ENCODE data around the gene ZFP82. TPM values are rescaled to one million over a fixed set of nuclear protein-coding genes. Genes with fewer than 3 reads are reported as not detected.

The ZFP82 gene
- polyA plus RNA-seq, 1 of the 3 experiments (the other 2 are of a cell fraction): 2.1 TPM

DNA sequence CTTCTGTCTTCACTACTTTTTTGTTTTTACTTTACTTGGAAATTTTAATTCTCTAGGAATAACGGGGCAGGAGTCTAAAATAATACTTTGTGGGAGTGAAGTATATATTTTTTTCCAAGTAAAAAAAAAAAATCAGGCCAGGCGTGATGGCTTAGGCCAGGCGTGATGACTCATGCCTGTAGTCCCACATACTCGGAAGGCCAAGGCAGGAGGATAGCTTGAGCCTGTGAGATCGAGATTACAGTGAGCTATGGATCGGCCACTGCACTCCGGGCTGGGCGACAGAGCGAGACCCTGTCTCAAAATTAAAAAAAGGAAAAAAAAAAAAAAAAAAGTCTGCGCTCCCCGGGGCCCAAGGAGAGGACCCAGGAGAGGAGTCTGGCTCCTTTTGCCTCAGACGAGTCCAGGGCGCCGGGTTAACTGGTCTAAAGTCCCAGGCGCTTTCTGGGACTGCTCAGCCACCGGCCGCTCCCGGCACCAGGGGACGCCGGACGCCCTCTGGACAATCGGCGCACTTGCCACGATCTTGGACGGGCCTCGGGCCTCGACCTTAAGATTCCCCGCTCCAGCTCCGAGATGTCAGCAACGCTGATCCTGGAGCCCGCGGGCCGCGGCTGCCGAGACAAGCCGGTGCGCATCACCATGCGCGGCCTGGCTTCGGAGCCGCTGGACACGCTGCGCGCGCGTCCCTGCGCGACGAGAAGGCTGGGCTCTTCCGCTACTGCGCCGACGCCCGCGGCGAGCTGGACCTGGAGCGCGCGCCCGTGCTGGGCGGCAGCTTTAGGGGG, 2.7 kb upstream of the ZFP82 start:
- CTCF ChIA-PET: interaction anchor here (0.7 kb wide), 1 partner anchor 96 kb away, joined by 3 read pairs; no protein-coding TSS in a partner anchor
- Histone ChIP-seq H3K79me2 (ENCODE audit: insufficient read depth) (peaks cover 20% of the 10 kb centered on the region), H3K4me1 (ENCODE audit: control insufficient read depth in 1 of 2, insufficient read depth in 2 of 2, low read depth in 1 of 2, low read length in 1 of 2) (peaks cover 0 to 6% of the 10 kb centered on the region in 2 experiments; a peak in 2 of 4 replicates), H2AFZ (ENCODE audit: low read depth) (no peak overlapping the region), H3K9ac (no peak overlapping the region), H3K9me3 (0 out of 2 replicates have a peak, but pooled peaks cover 1% of the 10 kb centered on the region), H3K4me3 (ENCODE audit: low read depth in 2 of 2, low read length in 1 of 2) (peak overlapping the region in 1 of 2 experiments; percentile 37; a peak in 2 of 4 replicates), H3K4me2 (no peak overlapping the region), H3K27me3 (ENCODE audit: insufficient read depth) (no peaks in the 10 kb centered on the region), H4K20me1 (ENCODE audit: insufficient read depth) (no peaks in the 10 kb centered on the region), H3K36me3 (replicated peaks in 1 of 2; ENCODE audit: control insufficient read depth in 1 of 2, insufficient read depth in 2 of 2, low read length in 1 of 2) (peaks cover 0 to 3% of the 10 kb centered on the region in 2 experiments), H3K9me2 (no peaks in the 10 kb centered on the region), H3K27ac (ENCODE audit: low read depth in 2 of 2, low read length in 1 of 2) (no peak overlapping the region), H3F3A (replicated peaks; ENCODE audit: insufficient read depth) (no peaks in the 10 kb centered on the region)
- WGBS (ENCODE audit: low lambda C conversion rate): 44% methylated on average over 17 of the region's 61 CpGs
- TF ChIP-seq, protein P1, sequence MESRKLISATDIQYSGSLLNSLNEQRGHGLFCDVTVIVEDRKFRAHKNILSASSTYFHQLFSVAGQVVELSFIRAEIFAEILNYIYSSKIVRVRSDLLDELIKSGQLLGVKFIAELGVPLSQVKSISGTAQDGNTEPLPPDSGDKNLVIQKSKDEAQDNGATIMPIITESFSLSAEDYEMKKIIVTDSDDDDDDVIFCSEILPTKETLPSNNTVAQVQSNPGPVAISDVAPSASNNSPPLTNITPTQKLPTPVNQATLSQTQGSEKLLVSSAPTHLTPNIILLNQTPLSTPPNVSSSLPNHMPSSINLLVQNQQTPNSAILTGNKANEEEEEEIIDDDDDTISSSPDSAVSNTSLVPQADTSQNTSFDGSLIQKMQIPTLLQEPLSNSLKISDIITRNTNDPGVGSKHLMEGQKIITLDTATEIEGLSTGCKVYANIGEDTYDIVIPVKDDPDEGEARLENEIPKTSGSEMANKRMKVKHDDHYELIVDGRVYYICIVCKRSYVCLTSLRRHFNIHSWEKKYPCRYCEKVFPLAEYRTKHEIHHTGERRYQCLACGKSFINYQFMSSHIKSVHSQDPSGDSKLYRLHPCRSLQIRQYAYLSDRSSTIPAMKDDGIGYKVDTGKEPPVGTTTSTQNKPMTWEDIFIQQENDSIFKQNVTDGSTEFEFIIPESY (IDR thresholded peaks at IDR 0.05; ENCODE audit: borderline replicate concordance, low read depth): no peak
- 0 out of 2 replicates have a peak, but pooled peaks have one; percentile 19 for TF ChIP-seq NRF1 (IDR thresholded peaks at IDR 0.05; ENCODE audit: low read depth, low read length)
- TF ChIP-seq, protein P2, sequence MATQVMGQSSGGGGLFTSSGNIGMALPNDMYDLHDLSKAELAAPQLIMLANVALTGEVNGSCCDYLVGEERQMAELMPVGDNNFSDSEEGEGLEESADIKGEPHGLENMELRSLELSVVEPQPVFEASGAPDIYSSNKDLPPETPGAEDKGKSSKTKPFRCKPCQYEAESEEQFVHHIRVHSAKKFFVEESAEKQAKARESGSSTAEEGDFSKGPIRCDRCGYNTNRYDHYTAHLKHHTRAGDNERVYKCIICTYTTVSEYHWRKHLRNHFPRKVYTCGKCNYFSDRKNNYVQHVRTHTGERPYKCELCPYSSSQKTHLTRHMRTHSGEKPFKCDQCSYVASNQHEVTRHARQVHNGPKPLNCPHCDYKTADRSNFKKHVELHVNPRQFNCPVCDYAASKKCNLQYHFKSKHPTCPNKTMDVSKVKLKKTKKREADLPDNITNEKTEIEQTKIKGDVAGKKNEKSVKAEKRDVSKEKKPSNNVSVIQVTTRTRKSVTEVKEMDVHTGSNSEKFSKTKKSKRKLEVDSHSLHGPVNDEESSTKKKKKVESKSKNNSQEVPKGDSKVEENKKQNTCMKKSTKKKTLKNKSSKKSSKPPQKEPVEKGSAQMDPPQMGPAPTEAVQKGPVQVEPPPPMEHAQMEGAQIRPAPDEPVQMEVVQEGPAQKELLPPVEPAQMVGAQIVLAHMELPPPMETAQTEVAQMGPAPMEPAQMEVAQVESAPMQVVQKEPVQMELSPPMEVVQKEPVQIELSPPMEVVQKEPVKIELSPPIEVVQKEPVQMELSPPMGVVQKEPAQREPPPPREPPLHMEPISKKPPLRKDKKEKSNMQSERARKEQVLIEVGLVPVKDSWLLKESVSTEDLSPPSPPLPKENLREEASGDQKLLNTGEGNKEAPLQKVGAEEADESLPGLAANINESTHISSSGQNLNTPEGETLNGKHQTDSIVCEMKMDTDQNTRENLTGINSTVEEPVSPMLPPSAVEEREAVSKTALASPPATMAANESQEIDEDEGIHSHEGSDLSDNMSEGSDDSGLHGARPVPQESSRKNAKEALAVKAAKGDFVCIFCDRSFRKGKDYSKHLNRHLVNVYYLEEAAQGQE (IDR thresholded peaks at IDR 0.05; ENCODE audit: low read depth, low read length): no peak
- no peak for TF ChIP-seq CTCF (IDR thresholded peaks at IDR 0.05)
- DNase-seq: peak; percentile 71
- POLR2A ChIA-PET: no interaction called here

DNA sequence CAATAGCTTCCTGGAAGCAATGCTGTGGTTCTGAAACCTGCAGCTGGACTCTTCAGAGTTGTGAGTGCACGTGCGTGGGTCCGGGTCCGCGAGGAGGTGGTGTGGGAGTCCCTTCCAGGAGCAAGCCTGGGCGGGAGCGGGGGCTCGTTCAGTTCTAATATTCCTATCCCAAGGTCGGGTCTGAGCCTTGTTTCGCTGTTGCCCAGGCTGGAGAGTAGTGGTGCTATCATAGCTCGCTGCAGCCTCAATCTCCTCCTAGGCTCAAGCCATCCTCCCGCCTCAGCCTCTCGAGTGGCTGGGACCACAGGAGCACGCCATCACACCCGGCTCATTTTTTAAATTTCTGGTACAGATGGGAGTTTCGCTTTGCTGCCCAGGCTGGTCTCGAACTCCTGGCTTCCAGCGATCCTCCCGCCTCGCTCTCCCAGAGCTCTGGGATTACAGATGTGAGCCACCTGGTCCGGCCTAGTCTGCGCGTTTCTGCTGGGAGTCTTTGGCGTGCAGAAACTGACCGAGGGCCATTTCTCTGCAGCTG, 625 bp downstream of the ZFP82 start:
- Histone ChIP-seq H3K36me3 (replicated peaks in 1 of 2; ENCODE audit: control insufficient read depth in 1 of 2, insufficient read depth in 2 of 2, low read length in 1 of 2) (peaks cover 0 to 21% of the 10 kb centered on the region in 2 experiments), H3K27me3 (ENCODE audit: insufficient read depth) (no peaks in the 10 kb centered on the region), H3K27ac (ENCODE audit: low read depth in 2 of 2, low read length in 1 of 2) (peak overlapping the region; percentile 64 to 88; a peak in 3 of 4 replicates), H3K9me3 (0 out of 2 replicates have a peak, but pooled peaks cover 4% of the 10 kb centered on the region), H3K4me3 (ENCODE audit: low read depth in 2 of 2, low read length in 1 of 2) (peak overlapping the region; percentile 66 to 72), H4K20me1 (ENCODE audit: insufficient read depth) (no peaks in the 10 kb centered on the region), H3K4me2 (peak overlapping the region; percentile 79), H3K79me2 (ENCODE audit: insufficient read depth) (peaks cover 51% of the 10 kb centered on the region), H3K4me1 (ENCODE audit: control insufficient read depth in 1 of 2, insufficient read depth in 2 of 2, low read depth in 1 of 2, low read length in 1 of 2) (peaks cover 0 to 6% of the 10 kb centered on the region in 2 experiments; a peak in 2 of 4 replicates), H3F3A (replicated peaks; ENCODE audit: insufficient read depth) (no peaks in the 10 kb centered on the region), H2AFZ (ENCODE audit: low read depth) (peak overlapping the region; percentile 95), H3K9ac (peak overlapping the region; percentile 85), H3K9me2 (no peaks in the 10 kb centered on the region)
- 15% methylated on average over 25 of the region's 25 CpGs for WGBS (ENCODE audit: low lambda C conversion rate)
- ChIA-PET POLR2A (interaction anchor here (0.6 to 2.3 kb wide), 5 partner anchors 29 to 367 kb away, joined by 3 to 10 read pairs (median 3); partner anchors contain the start of genes ZNF260, ZNF529 and ZNF566), CTCF (no interaction called here)
- TF ChIP-seq NFIC (IDR thresholded peaks at IDR 0.05; ENCODE audit: borderline replicate concordance): no peak
- TF ChIP-seq TEAD4 (IDR thresholded peaks at IDR 0.05; ENCODE audit: borderline replicate concordance, insufficient read depth): no peak
- no peak for TF ChIP-seq MXI1 (IDR thresholded peaks at IDR 0.05; ENCODE audit: low read depth, low read length)
- TF ChIP-seq FOXJ3 (CRISPR knock-in tag; IDR thresholded peaks at IDR 0.05): 0 out of 2 replicates have a peak, but pooled peaks have one; percentile 25
- no peak for DNase-seq
